Smooth muscle cell (in vitro differentiated cells): ENCODE measurements around the gene ESR1. TPM values are rescaled to one million over a fixed set of nuclear protein-coding genes. Genes with fewer than 3 reads are reported as not detected.

Experiments used
- DNase-seq: peaks from one replicate; lab custom pipeline; 2025; ENCODE audit not compliant: unreplicated experiment; lab: John Stamatoyannopoulos, UW
- H2AFZ ChIP-seq: fragments of 200-600 bp; sonication (generic); 2 replicates; pipeline ENCODE4 v1.6.0; 2016; ENCODE audit warnings: antibody characterized with exemption, low read depth, mild to moderate bottlenecking
- H3F3A ChIP-seq: fragments of 200-600 bp; sonication (generic); 2 replicates; pipeline ENCODE4 v1.6.0; 2017; ENCODE audit warnings: antibody characterized with exemption, low read depth
- H3K27ac ChIP-seq: fragments of 200-600 bp; sonication (generic); 2 replicates; pipeline ENCODE4 v1.5.1; 2016; ENCODE audit warnings: low read depth, mild to moderate bottlenecking
- H3K27me3 ChIP-seq: fragments of 200-600 bp; sonication (generic); 2 replicates; pipeline ENCODE4 v1.6.1; 2016; ENCODE audit warnings: low read depth, mild to moderate bottlenecking
- H3K36me3 ChIP-seq: fragments of 200-600 bp; sonication (generic); 2 replicates; pipeline ENCODE4 v1.5.1; 2016; ENCODE audit warnings: low read depth
- H3K4me1 ChIP-seq: fragments of 200-600 bp; sonication (generic); 2 replicates; pipeline ENCODE4 v1.5.1; 2016; ENCODE audit warnings: low read depth
- H3K4me2 ChIP-seq: fragments of 200-600 bp; sonication (generic); 2 replicates; pipeline ENCODE4 v1.6.0; 2016; ENCODE audit warnings: mild to moderate bottlenecking
- H3K4me3 ChIP-seq: fragments of 200-600 bp; sonication (generic); 2 replicates; pipeline ENCODE4 v1.5.1; 2016; ENCODE audit warnings: mild to moderate bottlenecking
- H3K79me2 ChIP-seq: fragments of 200-600 bp; sonication (generic); 2 replicates; pipeline ENCODE4 v1.6.0; 2016; ENCODE audit warnings: low read depth, mild to moderate bottlenecking
- H3K9ac ChIP-seq: fragments of 200-600 bp; sonication (generic); 2 replicates; pipeline ENCODE4 v1.6.0; 2016; ENCODE audit warnings: low read depth
- H3K9me3 ChIP-seq: fragments of 200-600 bp; sonication (generic); replicated peaks from 2 replicates; pipeline ENCODE4 v1.5.1; 2016; ENCODE audit warnings: low read depth
- H4K20me1 ChIP-seq: fragments of 200-600 bp; sonication (generic); 2 replicates; pipeline ENCODE4 v1.6.0; 2016; ENCODE audit warnings: low read depth
- CTCF ChIP-seq: fragments of 200-600 bp; sonication (generic); IDR thresholded peaks from 2 replicates; pipeline ENCODE4 v1.5.1; 2017; ENCODE audit warnings: borderline replicate concordance, mild to moderate bottlenecking, antibody characterized with exemption; ENCODE audit not compliant: insufficient read depth, poor library complexity, severe bottlenecking
- WGBS: methylation state at CpG from one replicate; pipeline ENCODE4 v1.1.7; 2016; ENCODE audit warnings: low lambda C conversion rate; 5-methylcytosine and 5-hydroxymethylcytosine counted together
- polyA plus RNA-seq: library from polyadenylated mRNA; unstranded; fragments of >200 nt; fragmentation: Nextera tagmentation; extraction: Ambion mirVana; gene quantifications from 2 replicates; pipeline ENCODE4 v1.2.1, GENCODE V29; 2016
- total RNA-seq: library from RNA; depleted of rRNA; stranded (reverse); fragments of >200 nt; gene quantifications from 2 replicates; pipeline ENCODE4 v1.2.3, GENCODE V29; 2014

Gene ESR1
- total and polyA plus RNA-seq, 2 experiments from 2014 or later: 0.16 TPM; not detected in 1

GRCh38 chr6:152142105-152142504 lies 334.6 kb downstream of the ESR1 start:
- Histone ChIP-seq H4K20me1 (peaks cover 6% of the 10 kb centered on the region), H3K27ac (no peak overlapping the region), H3K4me2 (no peak overlapping the region), H3K4me3 (no peak overlapping the region), H3K4me1 (no peaks in the 10 kb centered on the region), H3F3A (no peaks in the 10 kb centered on the region), H2AFZ (no peak overlapping the region), H3K9me3 (no peaks in the 10 kb centered on the region), H3K27me3 (no peaks in the 10 kb centered on the region), H3K79me2 (no peaks in the 10 kb centered on the region), H3K9ac (no peak overlapping the region), H3K36me3 (peaks cover 9% of the 10 kb centered on the region)
- no peak for TF ChIP-seq CTCF
- WGBS: 96% methylated on average over 5 of the region's 5 CpGs
- DNase-seq: no peak

DNA sequence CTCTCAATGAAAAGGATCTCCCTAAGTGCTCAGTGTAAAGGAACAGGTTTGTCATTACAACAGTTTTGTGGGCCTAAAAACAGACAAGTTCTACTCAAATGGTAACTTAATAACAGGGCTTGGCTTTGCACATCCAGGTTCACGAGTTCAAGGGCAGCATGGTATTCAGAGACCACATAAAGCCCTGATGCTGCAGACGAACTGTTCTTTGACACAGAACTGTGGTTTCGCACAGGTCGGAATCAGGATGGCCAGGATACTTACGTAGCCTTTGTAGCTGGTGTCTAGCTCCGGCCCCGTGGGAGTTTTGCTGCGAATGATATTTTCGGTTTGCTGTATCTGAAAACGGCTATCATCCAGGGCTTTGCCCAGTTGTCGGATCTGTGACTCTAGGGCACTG lies 335.9 kb downstream of the ESR1 start:
- TF ChIP-seq CTCF: no peak
- Histone ChIP-seq H3K9ac (no peak overlapping the region), H3K27ac (no peak overlapping the region), H4K20me1 (peaks cover 8% of the 10 kb centered on the region), H3F3A (no peaks in the 10 kb centered on the region), H3K4me2 (no peak overlapping the region), H3K27me3 (no peaks in the 10 kb centered on the region), H3K4me3 (no peak overlapping the region), H3K4me1 (no peaks in the 10 kb centered on the region), H2AFZ (no peak overlapping the region), H3K9me3 (no peaks in the 10 kb centered on the region), H3K79me2 (no peaks in the 10 kb centered on the region), H3K36me3 (peaks cover 9% of the 10 kb centered on the region)
- no peak for DNase-seq
- WGBS: 98% methylated on average over 11 of the region's 11 CpGs

DNA sequence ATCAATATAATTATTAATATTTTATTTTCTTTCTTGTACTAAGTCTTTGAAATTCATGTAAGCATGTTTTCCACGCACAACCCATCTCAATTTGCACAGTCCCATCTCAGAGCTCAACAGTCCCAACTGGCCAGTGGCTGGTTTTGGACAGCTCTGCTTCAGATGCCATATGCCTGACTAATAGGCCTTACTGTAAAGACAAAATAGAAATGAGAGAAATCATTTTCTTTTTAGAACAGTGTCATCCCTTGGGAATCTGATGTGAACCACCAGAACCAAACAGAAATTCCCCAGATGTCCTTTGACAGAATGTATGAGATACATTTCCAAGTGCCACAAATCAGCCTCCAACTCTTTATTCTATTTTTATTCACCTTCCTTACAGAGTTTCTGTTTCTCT lies 338.9 kb downstream of the ESR1 start:
- no peak for DNase-seq
- Histone ChIP-seq H3K4me3 (no peak overlapping the region), H3K27ac (no peak overlapping the region), H3K27me3 (no peaks in the 10 kb centered on the region), H3F3A (no peaks in the 10 kb centered on the region), H3K4me2 (no peak overlapping the region), H3K79me2 (no peaks in the 10 kb centered on the region), H2AFZ (no peak overlapping the region), H4K20me1 (peaks cover 8% of the 10 kb centered on the region), H3K36me3 (peaks cover 12% of the 10 kb centered on the region), H3K9ac (no peak overlapping the region), H3K9me3 (no peaks in the 10 kb centered on the region), H3K4me1 (no peaks in the 10 kb centered on the region)
- WGBS: 82% methylated on average over 1 of the region's 1 CpG
- TF ChIP-seq CTCF: no peak

DNA sequence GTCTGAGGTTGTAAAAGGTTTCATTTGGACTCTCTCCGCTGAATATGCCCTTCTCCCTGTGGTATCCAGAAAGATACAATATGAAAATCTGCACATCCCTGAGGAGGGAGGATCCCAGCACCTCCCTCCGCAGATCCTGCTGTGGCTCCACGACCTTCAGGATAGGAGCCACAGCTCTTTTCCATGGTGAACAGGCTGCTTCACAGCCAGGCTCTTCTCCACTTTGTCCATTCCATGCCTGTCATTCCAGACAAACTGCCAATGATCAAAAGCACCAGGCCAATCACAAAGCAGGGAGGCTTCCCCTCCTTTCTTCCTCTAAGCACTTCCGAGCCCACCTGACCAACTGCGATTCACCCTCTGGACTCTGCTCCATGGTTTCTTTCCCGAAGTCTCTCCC lies 339.8 kb downstream of the ESR1 start:
- Histone ChIP-seq H3K27ac (no peak overlapping the region), H2AFZ (no peak overlapping the region), H3K4me2 (no peak overlapping the region), H3K9ac (no peak overlapping the region), H3K36me3 (peaks cover 12% of the 10 kb centered on the region), H4K20me1 (peaks cover 8% of the 10 kb centered on the region), H3K27me3 (no peaks in the 10 kb centered on the region), H3K9me3 (no peaks in the 10 kb centered on the region), H3K4me1 (no peaks in the 10 kb centered on the region), H3K4me3 (no peak overlapping the region), H3K79me2 (no peaks in the 10 kb centered on the region), H3F3A (no peaks in the 10 kb centered on the region)
- no peak for TF ChIP-seq CTCF
- no peak for DNase-seq
- WGBS: 97% methylated on average over 6 of the region's 6 CpGs
